ENCODE results near the gene POLR2H.

The POLR2H gene

DNA sequence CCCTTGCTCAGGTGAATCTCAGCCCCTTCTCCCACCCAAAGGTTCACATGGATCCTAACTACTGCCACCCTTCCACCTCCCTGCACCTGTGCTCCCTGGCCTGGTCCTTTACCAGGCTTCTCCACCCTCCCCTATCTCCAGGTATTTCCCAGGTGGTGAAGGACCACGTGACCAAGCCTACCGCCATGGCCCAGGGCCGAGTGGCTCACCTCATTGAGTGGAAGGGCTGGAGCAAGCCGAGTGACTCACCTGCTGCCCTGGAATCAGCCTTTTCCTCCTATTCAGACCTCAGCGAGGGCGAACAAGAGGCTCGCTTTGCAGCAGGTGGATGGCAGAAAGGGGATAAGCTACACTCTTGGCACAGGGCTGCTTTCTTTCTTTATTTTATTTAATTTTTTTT lies 19.6 kb upstream of the POLR2H start:
- H3K36me3 ChIP-seq (ENCODE audit: insufficient read depth, low read length) = no peaks in the 10 kb centered on the region
- H3K4me1 ChIP-seq (ENCODE audit: insufficient read depth, low read length) = peaks cover 37% of the 10 kb centered on the region
- H3K9me3 ChIP-seq (ENCODE audit: control insufficient read depth, insufficient read depth, low read length) = no peaks in the 10 kb centered on the region
- H3K9ac ChIP-seq (ENCODE audit: low read depth, low read length) = no peak overlapping the region

DNA sequence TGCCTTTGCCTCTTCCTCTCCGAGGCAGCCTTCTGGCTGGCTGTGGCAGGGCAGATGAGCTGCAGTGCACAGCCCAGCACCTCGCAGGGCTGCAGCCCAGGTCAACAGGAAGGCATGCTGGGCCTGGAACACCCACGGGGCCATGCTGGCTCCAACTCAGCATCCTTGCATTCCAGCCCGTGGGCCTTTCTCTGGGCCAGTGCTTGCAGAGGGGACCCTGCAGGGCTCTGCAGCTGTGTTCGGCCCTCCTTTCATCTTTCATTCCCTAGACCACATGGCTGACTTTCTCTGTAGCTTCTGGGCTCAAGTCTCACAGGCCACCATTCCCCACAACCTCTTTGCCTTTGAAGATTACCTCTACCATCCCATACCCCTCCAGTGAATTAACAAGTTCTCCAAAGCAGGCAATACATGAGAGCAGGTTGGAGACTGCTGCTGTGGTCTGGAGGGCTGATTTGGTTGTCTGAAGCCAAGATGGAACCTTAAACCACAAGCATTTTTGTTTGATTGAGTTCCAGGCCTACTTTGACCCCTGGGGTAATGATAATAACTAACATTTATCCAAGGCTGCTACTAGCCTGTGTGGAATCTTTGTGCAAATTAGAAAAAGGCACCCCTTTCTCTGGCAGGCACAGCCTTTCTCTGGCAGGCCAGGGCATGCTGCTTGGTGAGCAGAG lies 18.2 kb upstream of the POLR2H start:
- Histone ChIP-seq H3K9ac (ENCODE audit: low read depth, low read length) (no peak overlapping the region), H3K36me3 (ENCODE audit: insufficient read depth, low read length) (no peaks in the 10 kb centered on the region), H3K4me1 (ENCODE audit: insufficient read depth, low read length) (peaks cover 28% of the 10 kb centered on the region), H3K9me3 (ENCODE audit: control insufficient read depth, insufficient read depth, low read length) (no peaks in the 10 kb centered on the region)

DNA sequence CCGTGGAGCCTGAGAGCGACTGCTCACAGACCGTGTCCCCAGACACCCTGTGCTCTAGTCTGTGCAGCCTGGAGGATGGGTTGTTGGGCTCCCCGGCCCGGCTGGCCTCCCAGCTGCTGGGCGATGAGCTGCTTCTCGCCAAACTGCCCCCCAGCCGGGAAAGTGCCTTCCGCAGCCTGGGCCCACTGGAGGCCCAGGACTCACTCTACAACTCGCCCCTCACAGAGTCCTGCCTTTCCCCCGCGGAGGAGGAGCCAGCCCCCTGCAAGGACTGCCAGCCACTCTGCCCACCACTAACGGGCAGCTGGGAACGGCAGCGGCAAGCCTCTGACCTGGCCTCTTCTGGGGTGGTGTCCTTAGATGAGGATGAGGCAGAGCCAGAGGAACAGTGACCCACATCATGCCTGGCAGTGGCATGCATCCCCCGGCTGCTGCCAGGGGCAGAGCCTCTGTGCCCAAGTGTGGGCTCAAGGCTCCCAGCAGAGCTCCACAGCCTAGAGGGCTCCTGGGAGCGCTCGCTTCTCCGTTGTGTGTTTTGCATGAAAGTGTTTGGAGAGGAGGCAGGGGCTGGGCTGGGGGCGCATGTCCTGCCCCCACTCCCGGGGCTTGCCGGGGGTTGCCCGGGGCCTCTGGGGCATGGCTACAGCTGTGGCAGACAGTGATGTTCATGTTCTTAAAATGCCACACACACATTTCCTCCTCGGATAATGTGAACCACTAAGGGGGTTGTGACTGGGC lies 16.8 kb upstream of the POLR2H start:
- H3K9ac ChIP-seq (ENCODE audit: low read depth, low read length) = no peak overlapping the region
- H3K9me3 ChIP-seq (ENCODE audit: control insufficient read depth, insufficient read depth, low read length) = no peaks in the 10 kb centered on the region
- peaks cover 28% of the 10 kb centered on the region for H3K4me1 ChIP-seq (ENCODE audit: insufficient read depth, low read length)
- no peaks in the 10 kb centered on the region for H3K36me3 ChIP-seq (ENCODE audit: insufficient read depth, low read length)

DNA sequence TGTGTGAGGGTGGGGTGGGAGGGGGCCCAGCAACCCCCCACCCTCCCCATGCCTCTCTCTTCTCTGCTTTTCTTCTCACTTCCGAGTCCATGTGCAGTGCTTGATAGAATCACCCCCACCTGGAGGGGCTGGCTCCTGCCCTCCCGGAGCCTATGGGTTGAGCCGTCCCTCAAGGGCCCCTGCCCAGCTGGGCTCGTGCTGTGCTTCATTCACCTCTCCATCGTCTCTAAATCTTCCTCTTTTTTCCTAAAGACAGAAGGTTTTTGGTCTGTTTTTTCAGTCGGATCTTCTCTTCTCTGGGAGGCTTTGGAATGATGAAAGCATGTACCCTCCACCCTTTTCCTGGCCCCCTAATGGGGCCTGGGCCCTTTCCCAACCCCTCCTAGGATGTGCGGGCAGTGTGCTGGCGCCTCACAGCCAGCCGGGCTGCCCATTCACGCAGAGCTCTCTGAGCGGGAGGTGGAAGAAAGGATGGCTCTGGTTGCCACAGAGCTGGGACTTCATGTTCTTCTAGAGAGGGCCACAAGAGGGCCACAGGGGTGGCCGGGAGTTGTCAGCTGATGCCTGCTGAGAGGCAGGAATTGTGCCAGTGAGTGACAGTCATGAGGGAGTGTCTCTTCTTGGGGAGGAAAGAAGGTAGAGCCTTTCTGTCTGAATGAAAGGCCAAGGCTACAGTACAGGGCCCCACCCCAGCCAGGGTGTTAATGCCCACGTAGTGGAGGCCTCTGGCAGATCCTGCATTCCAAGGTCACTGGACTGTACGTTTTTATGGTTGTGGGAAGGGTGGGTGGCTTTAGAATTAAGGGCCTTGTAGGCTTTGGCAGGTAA lies 16.0 kb upstream of the POLR2H start:
- H3K9ac ChIP-seq (ENCODE audit: low read depth, low read length) = no peak overlapping the region
- no peaks in the 10 kb centered on the region for H3K36me3 ChIP-seq (ENCODE audit: insufficient read depth, low read length)
- no peaks in the 10 kb centered on the region for H3K9me3 ChIP-seq (ENCODE audit: control insufficient read depth, insufficient read depth, low read length)
- peaks cover 26% of the 10 kb centered on the region for H3K4me1 ChIP-seq (ENCODE audit: insufficient read depth, low read length)

DNA sequence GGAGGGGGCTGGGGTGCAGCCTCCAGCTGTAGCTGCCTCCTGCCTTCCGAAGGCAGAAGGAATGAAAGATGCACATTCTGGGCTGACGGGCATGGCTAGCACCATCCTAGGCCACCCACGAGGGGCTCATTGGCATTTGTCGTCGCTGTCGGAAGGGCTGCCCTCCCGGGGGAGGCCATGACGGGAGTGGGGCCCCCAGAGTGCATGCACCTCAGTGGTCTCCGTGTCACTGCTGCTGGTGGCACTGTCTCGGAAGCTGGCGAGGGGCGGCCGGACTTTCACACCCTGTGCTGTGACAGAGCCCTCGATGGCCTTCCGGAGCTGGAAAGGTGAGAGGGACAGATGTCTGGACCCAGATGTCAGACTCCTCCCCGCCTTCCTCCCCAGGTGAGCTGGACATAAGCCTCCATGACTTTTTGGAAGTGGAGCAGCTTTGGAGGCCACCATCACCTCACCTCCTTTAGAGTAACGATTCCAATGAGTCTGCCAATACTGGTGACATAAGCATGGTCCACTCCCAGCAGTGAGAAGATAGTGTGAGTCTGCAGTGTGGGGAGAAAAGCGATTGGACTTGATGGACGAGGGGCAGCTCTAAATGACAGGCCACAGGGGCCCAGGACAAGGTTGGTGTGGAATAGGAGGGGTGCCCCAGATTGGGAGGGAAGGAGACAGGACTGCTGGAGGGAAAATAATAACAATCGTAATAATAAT lies 14.9 kb upstream of the POLR2H start:
- peaks cover 16% of the 10 kb centered on the region for H3K4me1 ChIP-seq (ENCODE audit: insufficient read depth, low read length)
- no peaks in the 10 kb centered on the region for H3K36me3 ChIP-seq (ENCODE audit: insufficient read depth, low read length)
- H3K9me3 ChIP-seq (ENCODE audit: control insufficient read depth, insufficient read depth, low read length) = no peaks in the 10 kb centered on the region
- no peak overlapping the region for H3K9ac ChIP-seq (ENCODE audit: low read depth, low read length)

DNA sequence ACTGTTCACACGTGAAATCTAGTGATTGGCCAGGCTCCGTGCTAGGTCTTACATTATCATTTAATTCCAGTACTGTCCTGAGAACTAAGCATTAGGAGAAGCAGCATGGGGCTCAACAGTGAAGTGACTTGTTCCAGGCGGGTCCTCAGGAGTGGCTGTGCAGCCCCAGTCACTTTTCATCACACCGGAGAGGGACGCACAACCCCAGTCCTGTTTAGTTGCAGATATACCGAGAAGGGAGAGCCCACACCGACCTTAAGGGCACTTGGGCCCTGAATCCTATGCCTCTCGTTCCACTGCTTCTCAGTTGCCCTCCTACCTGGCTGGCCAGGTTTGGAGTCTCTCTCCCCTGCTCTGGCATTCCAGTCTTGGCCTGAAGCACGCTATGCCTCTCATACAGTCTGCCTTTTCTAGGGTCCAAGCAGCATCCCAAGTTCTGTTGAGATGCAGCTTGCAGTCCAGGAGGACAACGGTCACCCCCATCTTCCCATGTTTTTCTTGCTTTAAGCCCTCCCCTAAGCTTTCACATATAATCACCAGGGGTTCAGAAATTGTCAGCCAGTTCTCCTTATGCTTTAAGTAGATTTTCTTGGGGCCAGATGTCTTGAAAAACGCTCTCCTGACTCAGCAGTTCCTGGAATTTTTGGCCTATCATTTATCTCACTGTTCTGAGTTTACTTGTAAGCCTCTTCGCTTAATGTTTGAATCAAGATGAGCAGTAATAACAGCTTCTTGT lies 14.0 kb upstream of the POLR2H start:
- Histone ChIP-seq H3K36me3 (ENCODE audit: insufficient read depth, low read length) (no peaks in the 10 kb centered on the region), H3K9ac (ENCODE audit: low read depth, low read length) (no peak overlapping the region), H3K9me3 (ENCODE audit: control insufficient read depth, insufficient read depth, low read length) (no peaks in the 10 kb centered on the region), H3K4me1 (ENCODE audit: insufficient read depth, low read length) (peaks cover 14% of the 10 kb centered on the region)

DNA sequence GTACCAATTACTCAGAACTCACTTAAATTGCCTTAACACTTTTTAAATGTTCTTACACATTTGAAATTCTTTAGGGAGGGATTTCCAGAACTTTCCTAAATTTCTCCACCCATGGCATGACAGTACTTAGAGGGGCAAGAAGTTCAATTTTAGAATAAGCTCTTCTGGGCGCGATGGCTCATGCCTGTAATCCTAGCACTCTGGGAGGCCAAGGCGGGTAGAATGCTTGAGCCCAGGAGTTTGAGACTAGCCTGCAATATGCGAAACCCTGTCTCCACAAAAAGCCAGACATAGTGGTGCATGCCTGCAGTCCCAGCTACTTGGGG lies 13.5 kb upstream of the POLR2H start:
- no peak overlapping the region for H3K9ac ChIP-seq (ENCODE audit: low read depth, low read length)
- H3K4me1 ChIP-seq (ENCODE audit: insufficient read depth, low read length) = peaks cover 14% of the 10 kb centered on the region
- H3K36me3 ChIP-seq (ENCODE audit: insufficient read depth, low read length) = no peaks in the 10 kb centered on the region
- no peaks in the 10 kb centered on the region for H3K9me3 ChIP-seq (ENCODE audit: control insufficient read depth, insufficient read depth, low read length)

DNA sequence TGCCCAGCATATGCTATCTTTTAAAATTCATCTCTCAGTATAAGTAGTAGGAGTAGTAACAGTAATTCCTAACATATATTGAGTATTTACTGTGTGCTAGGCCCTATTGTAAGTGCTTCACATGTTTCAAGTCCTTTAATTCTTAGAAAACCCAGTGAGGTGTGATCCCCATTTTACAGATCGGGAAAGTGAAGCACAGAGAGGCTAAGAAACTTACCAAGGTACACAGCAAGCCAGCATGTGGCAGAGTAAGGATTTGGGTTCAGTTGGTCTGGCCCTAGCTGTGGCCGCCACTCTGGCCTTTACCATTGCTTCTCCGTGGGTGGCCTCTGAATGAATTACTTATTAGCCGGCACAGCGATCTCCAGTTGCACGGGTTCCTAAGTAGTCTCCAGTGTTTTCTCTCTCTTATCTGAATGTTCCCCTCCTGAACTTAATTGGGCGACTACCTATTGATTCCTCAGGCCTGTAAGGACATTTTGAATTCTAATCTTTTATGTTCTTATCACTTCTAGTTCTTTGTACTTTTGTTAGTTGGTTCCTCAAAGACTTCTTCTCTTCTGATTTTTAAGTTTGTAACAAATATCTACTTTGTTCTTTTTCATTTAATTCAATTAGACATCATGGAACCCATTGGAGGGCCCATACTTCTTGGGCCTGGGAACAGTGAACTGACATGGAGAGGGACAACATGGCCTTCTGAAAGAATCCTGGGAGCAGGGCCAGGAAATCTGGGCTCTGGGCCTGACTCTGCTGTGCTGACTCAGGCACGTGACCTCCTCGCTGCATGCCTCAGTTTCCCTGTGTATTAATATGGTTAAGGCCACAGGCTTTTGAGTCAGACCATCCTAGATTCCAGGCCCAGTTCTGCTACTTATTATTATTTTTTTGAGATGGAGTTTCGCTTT lies 11.7 kb upstream of the POLR2H start:
- no peak overlapping the region for H3K9ac ChIP-seq (ENCODE audit: low read depth, low read length)
- no peaks in the 10 kb centered on the region for H3K9me3 ChIP-seq (ENCODE audit: control insufficient read depth, insufficient read depth, low read length)
- H3K36me3 ChIP-seq (ENCODE audit: insufficient read depth, low read length) = no peaks in the 10 kb centered on the region
- peaks cover 15% of the 10 kb centered on the region for H3K4me1 ChIP-seq (ENCODE audit: insufficient read depth, low read length)

DNA sequence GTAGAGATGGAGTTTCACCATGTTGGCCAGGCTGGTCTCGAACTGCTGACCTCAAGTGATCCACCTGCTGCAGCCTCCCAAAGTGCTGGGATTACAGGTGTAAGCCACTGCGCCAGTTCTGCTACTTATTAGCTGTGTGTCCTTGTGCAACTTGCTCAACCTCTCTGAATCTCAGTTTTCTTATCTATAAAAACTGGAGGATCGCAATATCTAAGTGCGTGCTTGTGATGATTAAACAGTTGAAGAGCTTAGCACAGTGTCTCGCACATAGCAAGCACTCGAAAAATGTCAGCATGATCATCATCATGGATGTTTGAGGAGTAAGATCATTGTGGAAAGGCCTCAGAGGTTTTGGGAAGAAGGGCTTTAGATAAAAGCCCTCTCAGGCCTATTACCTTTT lies 10.9 kb upstream of the POLR2H start:
- H3K36me3 ChIP-seq (ENCODE audit: insufficient read depth, low read length) = no peaks in the 10 kb centered on the region
- no peak overlapping the region for H3K9ac ChIP-seq (ENCODE audit: low read depth, low read length)
- peaks cover 10% of the 10 kb centered on the region for H3K4me1 ChIP-seq (ENCODE audit: insufficient read depth, low read length)
- no peaks in the 10 kb centered on the region for H3K9me3 ChIP-seq (ENCODE audit: control insufficient read depth, insufficient read depth, low read length)

DNA sequence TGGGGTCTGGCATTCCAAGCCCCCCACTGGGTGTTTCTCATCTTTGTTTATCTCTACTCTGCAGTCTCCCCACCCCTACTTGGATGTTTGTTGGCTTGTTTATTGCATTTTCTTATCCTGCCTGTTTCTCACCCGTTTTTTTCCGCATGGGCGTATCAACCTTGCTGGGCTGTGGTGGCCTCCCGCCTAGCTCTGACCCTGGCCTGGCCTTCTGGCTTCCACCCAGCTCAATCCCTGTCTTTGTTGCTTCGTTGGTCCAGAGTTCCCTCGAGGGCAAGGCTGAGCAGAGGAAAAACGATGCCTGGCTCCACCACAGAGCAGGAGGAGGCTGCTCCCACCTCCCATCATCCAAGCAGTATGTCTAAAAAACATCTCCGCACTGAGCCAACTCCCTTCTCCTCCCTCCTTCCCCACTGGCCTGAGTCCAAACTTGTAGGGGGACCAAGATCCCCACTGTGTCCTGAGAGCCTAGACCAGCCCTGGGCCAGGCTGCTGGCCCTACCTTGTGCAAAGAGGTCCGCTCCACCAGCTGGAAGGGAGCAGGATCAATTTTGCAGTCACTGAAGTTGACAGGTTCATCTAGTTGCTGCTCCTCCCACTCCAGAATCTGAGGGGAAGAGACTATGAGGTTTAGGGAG lies 9.9 kb upstream of the POLR2H start:
- H3K9ac ChIP-seq (ENCODE audit: low read depth, low read length) = no peak overlapping the region
- H3K4me1 ChIP-seq (ENCODE audit: insufficient read depth, low read length) = peaks cover 4% of the 10 kb centered on the region
- H3K36me3 ChIP-seq (ENCODE audit: insufficient read depth, low read length) = no peaks in the 10 kb centered on the region
- no peaks in the 10 kb centered on the region for H3K9me3 ChIP-seq (ENCODE audit: control insufficient read depth, insufficient read depth, low read length)

DNA sequence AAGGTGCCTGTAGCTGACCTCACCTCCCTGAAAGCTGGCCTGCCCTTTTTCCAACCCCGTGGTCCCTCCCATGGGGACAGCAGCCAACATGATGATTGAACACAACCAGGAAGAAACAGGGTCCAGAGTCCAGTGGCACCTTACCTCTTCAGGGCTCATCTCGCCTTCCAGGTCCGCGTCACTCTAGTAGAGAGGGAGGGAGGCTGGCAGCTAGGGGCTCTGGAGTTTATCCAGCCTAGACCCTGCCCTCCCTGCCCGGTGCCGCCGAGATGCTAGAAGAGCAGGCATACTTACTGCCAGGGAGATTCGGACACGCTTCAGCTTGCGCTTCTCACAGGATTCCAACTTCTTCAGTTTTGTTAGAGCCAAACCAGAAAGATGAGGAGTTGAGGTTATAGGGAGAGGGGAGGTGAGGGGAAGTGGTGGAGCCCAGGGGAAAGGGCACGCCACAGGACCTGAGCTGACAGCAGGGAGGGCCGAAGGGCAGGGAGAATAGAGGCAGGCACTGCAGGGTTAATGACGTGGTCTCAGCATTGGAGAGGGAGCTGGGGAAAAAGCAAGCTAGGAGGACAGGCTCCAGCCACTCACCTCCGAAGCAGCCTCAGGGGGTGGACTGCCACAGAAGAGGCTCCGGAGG lies 9.2 kb upstream of the POLR2H start:
- no peak overlapping the region for H3K9ac ChIP-seq (ENCODE audit: low read depth, low read length)
- no peaks in the 10 kb centered on the region for H3K9me3 ChIP-seq (ENCODE audit: control insufficient read depth, insufficient read depth, low read length)
- H3K4me1 ChIP-seq (ENCODE audit: insufficient read depth, low read length) = peaks cover 4% of the 10 kb centered on the region
- no peaks in the 10 kb centered on the region for H3K36me3 ChIP-seq (ENCODE audit: insufficient read depth, low read length)

DNA sequence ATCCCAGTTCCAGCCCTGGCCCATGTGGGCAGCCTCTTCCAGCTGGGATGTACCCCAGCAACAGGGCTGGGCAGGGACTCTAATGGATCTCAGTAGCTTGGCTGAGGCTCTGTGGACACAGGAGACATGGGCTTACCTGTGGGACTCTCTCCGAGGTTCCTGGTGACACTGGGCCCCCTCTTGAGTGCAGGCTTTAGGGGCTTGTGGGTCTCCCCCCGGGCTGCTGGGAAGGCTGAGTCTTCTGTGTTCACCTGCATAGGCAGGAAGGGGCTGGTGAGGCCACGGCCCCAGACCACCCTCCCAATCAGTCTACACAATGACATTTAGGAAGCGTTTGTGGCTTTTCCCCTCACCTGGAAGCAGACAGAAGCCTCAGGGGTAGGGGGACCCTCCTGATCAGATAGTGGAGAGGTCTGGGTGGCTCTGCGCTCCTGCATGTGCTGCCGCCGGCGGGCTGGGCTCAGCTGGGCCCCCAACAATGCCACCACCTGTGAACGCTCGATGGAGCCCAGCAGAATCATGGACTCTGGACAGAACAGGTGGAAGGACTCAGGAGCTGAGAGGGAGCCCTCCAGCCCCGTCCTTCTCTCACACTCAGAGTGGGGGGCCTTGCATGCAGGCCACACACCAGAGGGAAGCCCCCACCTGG lies 8.5 kb upstream of the POLR2H start:
- Histone ChIP-seq H3K9ac (ENCODE audit: low read depth, low read length) (no peak overlapping the region), H3K9me3 (ENCODE audit: control insufficient read depth, insufficient read depth, low read length) (no peaks in the 10 kb centered on the region), H3K4me1 (ENCODE audit: insufficient read depth, low read length) (peaks cover 4% of the 10 kb centered on the region), H3K36me3 (ENCODE audit: insufficient read depth, low read length) (no peaks in the 10 kb centered on the region)

All from ES-I3 (cell line).